H1 (cell line): ENCODE measurements around the gene MEP1B. TPM values are rescaled to one million over a fixed set of nuclear protein-coding genes. Genes with fewer than 3 reads are reported as not detected.

Experiments
- ATF2 ChIP-seq: IDR thresholded peaks from 2 replicates; pipeline ENCODE4 v1.6.1; 2012; ENCODE audit warnings: low read length, inconsistent platforms
- CEBPB ChIP-seq: IDR thresholded peaks from 2 replicates; pipeline ENCODE4 v1.6.1; 2012; ENCODE audit warnings: low read depth, low read length
- CHD1 ChIP-seq: IDR thresholded peaks from 2 replicates; pipeline ENCODE4 v1.6.1; 2012; ENCODE audit warnings: low read depth, low read length, improper control_type of control experiment
- CHD2 ChIP-seq: IDR thresholded peaks from 2 replicates; pipeline ENCODE4 v1.6.1; 2012; ENCODE audit warnings: low read length, improper control_type of control experiment
- CTBP2 ChIP-seq: IDR thresholded peaks from 2 replicates; pipeline ENCODE4 v1.7.0; 2011; ENCODE audit warnings: borderline replicate concordance, mild to moderate bottlenecking, moderate library complexity, mixed read lengths, low read length; ENCODE audit not compliant: insufficient read depth, insufficient read length
- CTCF ChIP-seq, 3 experiments: IDR thresholded peaks; 1 replicate in 2 of 3; 2 replicates in 1 of 3; pipeline versions ENCODE4 v1.5.1 to v1.6.1; 2011; ENCODE audit warnings: low read length in 3 of 3, mild to moderate bottlenecking in 3 of 3, inconsistent platforms in 2 of 3, low read depth in 1 of 3, moderate library complexity in 1 of 3; ENCODE audit not compliant: insufficient read depth in 1 of 3; ENCODE audit errors: control extremely low read depth in 1 of 3
- EP300 ChIP-seq, 2 experiments: IDR thresholded peaks; 1 replicate in 1 of 2; 2 replicates in 1 of 2; pipeline ENCODE4 v1.6.1; 2011 to 2012; ENCODE audit warnings: low read depth in 2 of 2, low read length in 2 of 2, mild to moderate bottlenecking in 2 of 2, borderline replicate concordance in 1 of 2, inconsistent platforms in 1 of 2, moderate library complexity in 1 of 2
- HDAC6 ChIP-seq: IDR thresholded peaks from one replicate; pipeline ENCODE4 v1.7.1; 2012; ENCODE audit warnings: low read depth, mild to moderate bottlenecking, inconsistent platforms, low read length, moderate library complexity
- NANOG ChIP-seq: IDR thresholded peaks from 2 replicates; pipeline ENCODE4 v1.6.1; 2011; ENCODE audit warnings: low read length, low read depth, mild to moderate bottlenecking, inconsistent platforms; ENCODE audit not compliant: insufficient read depth, poor library complexity, severe bottlenecking
- NRF1 ChIP-seq: IDR thresholded peaks from 2 replicates; pipeline ENCODE4 v1.6.1; 2011; ENCODE audit warnings: mild to moderate bottlenecking, low read depth, low read length, improper control_type of control experiment
- POU5F1 ChIP-seq: IDR thresholded peaks from 2 replicates; pipeline ENCODE4 v1.6.1; 2011; ENCODE audit warnings: low read depth, mild to moderate bottlenecking, low read length, moderate library complexity
- RXRA ChIP-seq: IDR thresholded peaks from 2 replicates; pipeline ENCODE4 v1.6.1; 2011; ENCODE audit warnings: low read depth, mild to moderate bottlenecking, low read length, moderate library complexity; ENCODE audit not compliant: insufficient read depth
- SIN3A ChIP-seq, 2 experiments: IDR thresholded peaks in 1 of 2; conservative IDR thresholded peaks in 1 of 2; 2 replicates each; pipeline ENCODE4 v1.6.1; 2011 to 2012; ENCODE audit warnings: low read length in 2 of 2, improper control_type of control experiment in 1 of 2, low read depth in 1 of 2, mild to moderate bottlenecking in 1 of 2
- SIX5 ChIP-seq: IDR thresholded peaks from 2 replicates; pipeline ENCODE4 v1.6.1; 2011; ENCODE audit warnings: mild to moderate bottlenecking, low read depth, low read length
- SP1 ChIP-seq: IDR thresholded peaks from 2 replicates; pipeline ENCODE4 v1.6.1; 2011; ENCODE audit warnings: low read depth, low read length
- TAF1 ChIP-seq: IDR thresholded peaks from 2 replicates; pipeline ENCODE4 v1.6.1; 2011; ENCODE audit warnings: mild to moderate bottlenecking, low read depth, low read length
- TAF7 ChIP-seq: optimal IDR thresholded peaks from 2 replicates; pipeline ENCODE3; 2011; ENCODE audit warnings: low read depth, mild to moderate bottlenecking, inconsistent platforms, low read length, moderate library complexity, borderline replicate concordance
- TBP ChIP-seq: IDR thresholded peaks from 2 replicates; pipeline ENCODE4 v1.6.1; 2011; ENCODE audit warnings: low read depth, low read length, improper control_type of control experiment
- TCF12 ChIP-seq: IDR thresholded peaks from 2 replicates; pipeline ENCODE4 v1.6.1; 2011; ENCODE audit warnings: low read depth, mild to moderate bottlenecking, low read length
- YY1 ChIP-seq: IDR thresholded peaks from 2 replicates; pipeline ENCODE4 v1.6.1; 2011; ENCODE audit warnings: low read depth, mild to moderate bottlenecking, low read length
- ZNF274 ChIP-seq: IDR thresholded peaks from 2 replicates; pipeline ENCODE4 v1.7.0; 2012; ENCODE audit warnings: low read length, borderline replicate concordance; ENCODE audit errors: extremely low read depth
- polyA plus RNA-seq, 7 experiments: library from polyadenylated mRNA; depleted of rRNA in 3 of 7; stranded (reverse) in 5 of 7; unstranded in 2 of 7; fragments of >200 nt in 5 of 7; fragments of 200-250 nt in 2 of 7; gene quantifications; 1 replicate in 5 of 7; 2 replicates in 1 of 7; 4 replicates in 1 of 7; pipeline versions ENCODE4 v1.2.1 to v1.2.3, GENCODE V29; 2011 to 2013; ENCODE audit warnings: missing spikeins in 2 of 7, mixed read lengths in 2 of 7
- total RNA-seq: library from RNA; stranded (reverse); fragmentation: NEBNext Ultra II Directional; extraction: Animal tissue kit (Norgen Biotek cat#: 25700); gene quantifications from 2 replicates; pipeline ENCODE4 v1.2.1, GENCODE V29; 2021

Gene MEP1B
- total and polyA plus RNA-seq, 2 of the 8 experiments (the other 6 are each of a cell fraction or from before 2014, with no cell fraction given): not detected

GRCh38 chr18:32158108-32158624, 31.7 kb upstream of the MEP1B start (continued):
- TF ChIP-seq TAF1: no peak
- no peak for TF ChIP-seq CEBPB
- no peak for TF ChIP-seq HDAC6
- TF ChIP-seq NANOG: peak; percentile 53
- TF ChIP-seq TCF12: no peak
- TF ChIP-seq RXRA: no peak
- TF ChIP-seq TAF7: no peak
- TF ChIP-seq CHD2: no peak
- TF ChIP-seq SP1: no peak
- no peak for TF ChIP-seq YY1
- TF ChIP-seq ZNF274: no peak
- 0 out of 4 replicates have a peak, but pooled peaks of 1 of the 2 experiments have one; percentile 31 for TF ChIP-seq SIN3A (conservative IDR thresholded peaks at IDR 0.05 in 1 of 2, IDR thresholded peaks at IDR 0.05 in 1 of 2; ENCODE audit: low read depth in 1 of 2, low read length in 2 of 2)
- no peak for TF ChIP-seq CHD1
- no peak for TF ChIP-seq NRF1
- peak; percentile 74 to 96 (median 93) for TF ChIP-seq CTCF (IDR thresholded peaks at IDR 0.05; ENCODE audit: control extremely low read depth in 1 of 3, insufficient read depth in 1 of 3, low read depth in 1 of 3, low read length in 3 of 3)
- no peak for TF ChIP-seq CTBP2
- TF ChIP-seq TBP: no peak
- no peak for TF ChIP-seq ATF2
- no peak for TF ChIP-seq SIX5
- no peak for TF ChIP-seq EP300 (IDR thresholded peaks at IDR 0.05; ENCODE audit: borderline replicate concordance in 1 of 2, low read depth in 2 of 2, low read length in 2 of 2)
- no peak for TF ChIP-seq POU5F1
